ENCODE results near the gene SYNE2. TPM values are rescaled to one million over a fixed set of nuclear protein-coding genes. Genes with fewer than 3 reads are reported as not detected.
"Not testable (repeated sequence)": the region's sequence is repeated elsewhere in the genome, so short reads cannot be mapped to it uniquely, and the experiment has no call there.

Gene SYNE2
- total RNA-seq, 1 experiment from 2014 or later: 16.0 TPM

GRCh38 chr14:64210216-64210615, 357.4 kb downstream of the SYNE2 start:
- Histone ChIP-seq H3K9me3 (ENCODE audit: low read length) (no peaks in the 10 kb centered on the region), H3K79me2 (ENCODE audit: low read length) (no peaks in the 10 kb centered on the region), H4K20me1 (ENCODE audit: low read length) (no peaks in the 10 kb centered on the region), H3K36me3 (ENCODE audit: low read depth, low read length) (no peaks in the 10 kb centered on the region), H3K27ac (ENCODE audit: low read length) (no peak overlapping the region), H2AFZ (ENCODE audit: low read length) (no peak overlapping the region), H3K4me1 (ENCODE audit: insufficient read depth, low read length) (no peaks in the 10 kb centered on the region), H3K4me3 (ENCODE audit: low read length) (no peak overlapping the region), H3K9me2 (replicated peaks; ENCODE audit: low read length) (no peaks in the 10 kb centered on the region), H3K9ac (ENCODE audit: low read length) (no peak overlapping the region), H3K4me2 (ENCODE audit: low read length) (no peak overlapping the region), H3K27me3 (ENCODE audit: low read length) (no peaks in the 10 kb centered on the region), H3F3A (ENCODE audit: low read length, unreplicated experiment) (no peaks in the 10 kb centered on the region)
- DNase-seq (no peak), ATAC-seq (no peak)
- intact Hi-C loops (cut with micrococcal nuclease): no loop called here
- TF ChIP-seq EZH2 (IDR thresholded peaks at IDR 0.05; ENCODE audit: low read length, unreplicated experiment): no peak
- TF ChIP-seq, protein P1, sequence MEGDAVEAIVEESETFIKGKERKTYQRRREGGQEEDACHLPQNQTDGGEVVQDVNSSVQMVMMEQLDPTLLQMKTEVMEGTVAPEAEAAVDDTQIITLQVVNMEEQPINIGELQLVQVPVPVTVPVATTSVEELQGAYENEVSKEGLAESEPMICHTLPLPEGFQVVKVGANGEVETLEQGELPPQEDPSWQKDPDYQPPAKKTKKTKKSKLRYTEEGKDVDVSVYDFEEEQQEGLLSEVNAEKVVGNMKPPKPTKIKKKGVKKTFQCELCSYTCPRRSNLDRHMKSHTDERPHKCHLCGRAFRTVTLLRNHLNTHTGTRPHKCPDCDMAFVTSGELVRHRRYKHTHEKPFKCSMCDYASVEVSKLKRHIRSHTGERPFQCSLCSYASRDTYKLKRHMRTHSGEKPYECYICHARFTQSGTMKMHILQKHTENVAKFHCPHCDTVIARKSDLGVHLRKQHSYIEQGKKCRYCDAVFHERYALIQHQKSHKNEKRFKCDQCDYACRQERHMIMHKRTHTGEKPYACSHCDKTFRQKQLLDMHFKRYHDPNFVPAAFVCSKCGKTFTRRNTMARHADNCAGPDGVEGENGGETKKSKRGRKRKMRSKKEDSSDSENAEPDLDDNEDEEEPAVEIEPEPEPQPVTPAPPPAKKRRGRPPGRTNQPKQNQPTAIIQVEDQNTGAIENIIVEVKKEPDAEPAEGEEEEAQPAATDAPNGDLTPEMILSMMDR (conservative IDR thresholded peaks at IDR 0.05; ENCODE audit: low read depth, low read length): no peak
- no peak for TF ChIP-seq EZH2phosphoT487 (IDR thresholded peaks at IDR 0.05; ENCODE audit: borderline replicate concordance, low read length)
- BruUV-seq (replicated peaks): no TSS peak
- ChIA-PET CTCF (no interaction called here), POLR2A (ENCODE audit: unreplicated experiment) (no interaction called here)

GRCh38 chr14:64210912-64211311, 358.1 kb downstream of the SYNE2 start:
- H3K79me2 ChIP-seq (ENCODE audit: low read length); H3K27ac ChIP-seq (ENCODE audit: low read length); H3K4me1 ChIP-seq (ENCODE audit: insufficient read depth, low read length); H3K9ac ChIP-seq (ENCODE audit: low read length); H2AFZ ChIP-seq (ENCODE audit: low read length); H3K4me3 ChIP-seq (ENCODE audit: low read length); H3K36me3 ChIP-seq (ENCODE audit: low read depth, low read length); H4K20me1 ChIP-seq (ENCODE audit: low read length); DNase-seq; intact Hi-C loops (cut with micrococcal nuclease); H3K9me2 ChIP-seq (replicated peaks; ENCODE audit: low read length); H3K4me2 ChIP-seq (ENCODE audit: low read length); H3K9me3 ChIP-seq (ENCODE audit: low read length); CTCF ChIA-PET; ATAC-seq; BruUV-seq (replicated peaks); POLR2A ChIA-PET (ENCODE audit: unreplicated experiment); H3F3A ChIP-seq (ENCODE audit: low read length, unreplicated experiment); H3K27me3 ChIP-seq (ENCODE audit: low read length): not testable (repeated sequence)

- TF ChIP-seq, protein P1 (conservative IDR thresholded peaks at IDR 0.05; ENCODE audit: low read depth, low read length): no peak
- TF ChIP-seq EZH2 (IDR thresholded peaks at IDR 0.05; ENCODE audit: low read length, unreplicated experiment) (no peak), EZH2phosphoT487 (IDR thresholded peaks at IDR 0.05; ENCODE audit: borderline replicate concordance, low read length) (no peak)
- Histone ChIP-seq H3F3A (ENCODE audit: low read length, unreplicated experiment) (no peaks in the 10 kb centered on the region), H3K9ac (ENCODE audit: low read length) (no peak overlapping the region), H3K9me3 (ENCODE audit: low read length) (no peaks in the 10 kb centered on the region), H3K4me2 (ENCODE audit: low read length) (no peak overlapping the region), H3K9me2 (replicated peaks; ENCODE audit: low read length) (no peaks in the 10 kb centered on the region), H3K4me1 (ENCODE audit: insufficient read depth, low read length) (no peaks in the 10 kb centered on the region), H3K27ac (ENCODE audit: low read length) (no peak overlapping the region), H3K36me3 (ENCODE audit: low read depth, low read length) (no peaks in the 10 kb centered on the region), H3K79me2 (ENCODE audit: low read length) (no peaks in the 10 kb centered on the region), H4K20me1 (ENCODE audit: low read length) (no peaks in the 10 kb centered on the region), H3K27me3 (ENCODE audit: low read length) (no peaks in the 10 kb centered on the region), H3K4me3 (ENCODE audit: low read length) (no peak overlapping the region), H2AFZ (ENCODE audit: low read length) (no peak overlapping the region)
- POLR2A ChIA-PET (ENCODE audit: unreplicated experiment): no interaction called here
- no peak for ATAC-seq
- no peak for DNase-seq
- CTCF ChIA-PET: no interaction called here
- intact Hi-C loops (cut with micrococcal nuclease): no loop called here
- no TSS peak for BruUV-seq (replicated peaks)
These were observed 359.9 kb downstream of the SYNE2 start for GRCh38 chr14:64212666-64213065.

All from PC-3 (cell line).